Caki2 (cell line): ENCODE data around the gene ACBD4. TPM values are rescaled to one million over a fixed set of nuclear protein-coding genes. Genes with fewer than 3 reads are reported as not detected.

Source experiments
- DNase-seq: peaks from one replicate; pipeline ENCODE4 v3.0.0-alpha.2; 2015; ENCODE audit warnings: low read depth
- in situ Hi-C: cut with HindIII; loops from 2 replicates; pipeline ENCODE4 v1.10.0; 2016; ENCODE audit warnings: low sequenced_read_pairs, low pct_unique_long_range_greater_than_20kb, mixed read lengths
- total RNA-seq: library from RNA; depleted of rRNA; stranded (reverse); fragments of >200 nt; shearing (Covaris generic); gene quantifications from 2 replicates; pipeline ENCODE4 v1.2.3, GENCODE V29; 2014; ENCODE audit warnings: low replicate concordance

ACBD4 gene
- total RNA-seq, 1 experiment from 2014 or later: 7.8 TPM

DNA sequence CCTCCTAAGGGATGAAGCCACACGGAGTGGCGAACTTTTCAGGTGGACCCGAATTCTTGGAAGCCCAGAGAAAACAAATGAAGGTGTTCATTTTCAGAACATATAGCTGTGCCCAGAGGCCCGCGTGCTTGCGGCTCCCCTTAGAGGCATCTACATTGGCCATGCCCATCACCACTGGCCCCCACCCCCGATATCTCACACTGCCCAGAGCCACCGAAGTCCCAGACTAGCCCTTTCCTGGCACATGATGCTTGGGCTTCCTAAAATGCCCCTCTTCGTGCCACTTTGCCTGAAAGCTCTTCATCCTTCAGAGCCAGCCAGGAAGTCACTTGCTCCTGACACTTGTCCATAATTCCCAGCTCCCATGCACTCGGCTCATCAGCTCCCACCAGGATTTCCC is 10.7 kb downstream of the ACBD4 start:
- in situ Hi-C loops: no loop called here
- no peak for DNase-seq

DNA sequence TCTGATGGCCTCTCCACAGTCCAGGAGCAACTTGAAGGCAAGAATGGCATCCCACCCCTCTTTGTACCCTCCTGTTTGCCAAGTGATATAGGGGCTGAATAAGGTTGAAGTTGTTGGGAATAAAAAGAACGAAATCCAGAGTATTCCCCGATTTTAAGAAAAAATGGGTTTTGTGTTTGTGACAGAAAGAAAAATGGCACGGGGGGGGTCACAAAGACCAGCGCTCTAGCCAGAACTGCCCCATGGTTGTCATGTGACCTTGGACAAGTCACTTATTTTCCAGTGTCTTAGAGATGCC is 11.1 kb downstream of the ACBD4 start:
- in situ Hi-C loops: no loop called here
- no peak for DNase-seq

DNA sequence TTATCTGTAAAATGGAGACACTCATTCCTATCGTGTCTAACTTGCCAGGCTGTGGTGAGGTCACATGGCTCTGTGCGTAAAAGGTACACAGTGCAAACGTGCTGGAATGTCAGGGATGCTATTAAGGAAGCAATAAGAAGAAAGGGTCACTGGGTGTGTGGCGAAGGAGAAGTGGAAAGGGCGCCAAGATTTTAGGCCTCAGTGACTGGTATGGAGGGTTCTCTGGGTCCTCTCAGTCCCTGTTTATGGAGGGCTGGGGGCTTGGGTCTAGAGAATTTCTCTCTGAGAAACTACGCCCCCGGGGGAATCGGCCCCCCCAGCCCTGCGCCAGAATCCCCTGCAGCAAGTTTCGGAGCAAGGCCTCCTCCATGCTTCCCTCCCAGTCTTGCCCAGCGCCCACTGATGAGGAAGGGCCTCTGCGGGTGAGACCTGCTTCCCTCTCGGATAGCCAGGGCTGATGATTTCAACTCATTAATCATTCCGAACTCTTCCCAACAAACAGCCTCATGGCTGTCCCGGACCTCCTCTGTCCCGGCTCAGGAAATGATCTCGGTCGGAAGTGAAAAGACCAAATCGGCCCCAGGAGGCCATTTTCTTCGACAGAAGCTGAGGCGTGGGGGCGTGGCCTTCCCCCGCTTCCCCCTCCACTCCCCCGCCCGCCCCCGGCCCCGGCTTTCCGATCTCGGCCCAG is 11.5 kb downstream of the ACBD4 start:
- in situ Hi-C loops: no loop called here
- DNase-seq: peak; percentile 85

DNA sequence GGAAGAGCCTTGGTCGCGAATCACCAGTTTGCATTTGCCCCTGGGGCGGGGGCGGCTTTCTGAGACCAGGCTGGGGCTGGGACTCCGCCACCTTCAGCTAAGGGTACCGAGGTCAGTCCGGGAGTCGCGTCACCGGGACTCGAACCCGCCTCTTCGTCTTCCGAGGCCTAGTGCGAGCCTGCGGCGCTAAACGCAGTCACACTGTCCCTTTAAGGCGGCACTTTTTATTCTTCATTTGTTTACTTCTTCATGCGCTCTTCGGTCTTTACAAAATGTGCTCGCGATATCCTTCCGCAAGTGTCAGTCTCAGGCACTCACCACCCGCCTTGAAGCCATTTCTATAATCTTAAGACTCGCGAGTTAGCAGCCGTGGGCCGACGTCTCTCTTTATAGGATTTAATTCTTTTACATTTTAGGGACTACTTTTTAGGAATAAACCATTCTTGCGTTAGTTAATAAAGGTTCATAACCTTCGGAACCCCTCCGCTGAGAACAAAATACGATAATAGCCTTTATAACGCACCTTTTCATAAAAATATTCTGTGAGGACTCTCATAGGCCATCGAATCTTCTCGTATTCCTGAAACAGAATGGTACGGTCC is 12.2 kb downstream of the ACBD4 start:
- in situ Hi-C loops: no loop called here
- peak; percentile 90 for DNase-seq

DNA sequence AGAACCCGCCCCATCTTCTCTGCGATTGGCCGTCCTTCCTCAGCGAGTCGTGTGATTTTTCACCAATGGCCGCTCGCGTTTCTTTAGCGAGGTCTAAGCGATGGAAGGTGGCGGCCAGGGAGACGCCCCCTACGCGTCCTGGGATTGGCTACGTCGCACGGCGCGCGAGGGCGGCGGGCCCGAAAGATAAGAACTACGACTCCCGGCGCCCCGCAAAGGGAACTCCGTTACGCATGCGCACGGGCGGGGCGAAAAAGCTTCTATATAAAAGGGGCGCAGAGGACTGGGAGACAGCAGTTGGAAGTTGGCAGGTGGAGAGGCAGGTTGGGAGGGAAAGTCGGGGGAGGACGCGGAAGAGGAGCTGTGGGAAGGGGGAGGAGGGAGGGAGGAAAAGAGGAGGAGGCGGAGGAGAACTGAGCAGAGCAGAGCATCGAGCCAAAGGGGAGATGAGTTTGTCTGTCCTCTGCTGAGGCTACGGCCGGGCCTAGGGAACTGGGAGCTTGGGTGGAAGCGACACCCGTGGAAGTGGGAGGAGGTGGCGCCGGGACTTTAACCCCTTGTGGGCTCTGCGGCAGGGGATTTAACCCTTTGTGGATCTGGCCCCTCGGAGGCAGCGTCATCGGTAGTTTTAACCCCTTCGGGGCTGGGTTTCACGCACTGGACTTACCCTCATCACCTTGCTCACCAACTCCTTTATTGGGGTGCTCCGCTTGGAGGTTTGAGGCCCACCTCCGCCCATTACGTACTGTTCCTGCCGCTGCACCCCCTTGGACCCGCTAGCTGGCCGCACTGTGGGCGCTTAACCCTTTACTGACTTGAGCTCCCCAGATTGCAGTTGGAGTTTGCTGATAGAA is 12.9 kb downstream of the ACBD4 start, which contains the start of gene HEXIM1:
HEXIM1 (plus strand) TSS at position 293 of the 854 bp plus-strand sequence. CDS start 716 bp downstream, outside the sequence.
- peak; percentile 100 for DNase-seq
- in situ Hi-C loops: no loop called here

DNA sequence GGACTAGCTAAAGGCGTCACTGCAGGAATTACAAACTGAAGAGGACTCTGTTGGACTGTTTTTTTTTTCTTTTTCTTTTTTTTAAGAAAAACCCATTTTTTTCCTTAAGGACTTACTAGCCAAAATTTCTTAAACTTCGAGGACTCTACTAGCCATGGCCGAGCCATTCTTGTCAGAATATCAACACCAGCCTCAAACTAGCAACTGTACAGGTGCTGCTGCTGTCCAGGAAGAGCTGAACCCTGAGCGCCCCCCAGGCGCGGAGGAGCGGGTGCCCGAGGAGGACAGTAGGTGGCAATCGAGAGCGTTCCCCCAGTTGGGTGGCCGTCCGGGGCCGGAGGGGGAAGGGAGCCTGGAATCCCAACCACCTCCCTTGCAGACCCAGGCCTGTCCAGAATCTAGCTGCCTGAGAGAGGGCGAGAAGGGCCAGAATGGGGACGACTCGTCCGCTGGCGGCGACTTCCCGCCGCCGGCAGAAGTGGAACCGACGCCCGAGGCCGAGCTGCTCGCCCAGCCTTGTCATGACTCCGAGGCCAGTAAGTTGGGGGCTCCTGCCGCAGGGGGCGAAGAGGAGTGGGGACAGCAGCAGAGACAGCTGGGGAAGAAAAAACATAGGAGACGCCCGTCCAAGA is 13.7 kb downstream of the ACBD4 start:
- peak; percentile 88 for DNase-seq
- in situ Hi-C loops: no loop called here

DNA sequence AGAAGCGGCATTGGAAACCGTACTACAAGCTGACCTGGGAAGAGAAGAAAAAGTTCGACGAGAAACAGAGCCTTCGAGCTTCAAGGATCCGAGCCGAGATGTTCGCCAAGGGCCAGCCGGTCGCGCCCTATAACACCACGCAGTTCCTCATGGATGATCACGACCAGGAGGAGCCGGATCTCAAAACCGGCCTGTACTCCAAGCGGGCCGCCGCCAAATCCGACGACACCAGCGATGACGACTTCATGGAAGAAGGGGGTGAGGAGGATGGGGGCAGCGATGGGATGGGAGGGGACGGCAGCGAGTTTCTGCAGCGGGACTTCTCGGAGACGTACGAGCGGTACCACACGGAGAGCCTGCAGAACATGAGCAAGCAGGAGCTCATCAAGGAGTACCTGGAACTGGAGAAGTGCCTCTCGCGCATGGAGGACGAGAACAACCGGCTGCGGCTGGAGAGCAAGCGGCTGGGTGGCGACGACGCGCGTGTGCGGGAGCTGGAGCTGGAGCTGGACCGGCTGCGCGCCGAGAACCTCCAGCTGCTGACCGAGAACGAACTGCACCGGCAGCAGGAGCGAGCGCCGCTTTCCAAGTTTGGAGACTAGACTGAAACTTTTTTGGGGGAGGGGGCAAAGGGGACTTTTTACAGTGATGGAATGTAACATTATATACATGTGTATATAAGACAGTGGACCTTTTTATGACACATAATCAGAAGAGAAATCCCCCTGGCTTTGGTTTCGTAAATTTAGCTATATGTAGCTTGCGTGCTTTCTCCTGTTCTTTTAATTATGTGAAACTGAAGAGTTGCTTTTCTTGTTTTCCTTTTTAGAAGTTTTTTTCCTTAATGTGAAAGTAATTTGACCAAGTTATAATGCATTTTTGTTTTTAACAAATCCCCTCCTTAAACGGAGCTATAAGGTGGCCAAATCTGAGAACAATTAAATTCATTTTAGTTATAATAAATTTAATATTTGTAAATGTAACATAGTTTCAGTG is 14.5 kb downstream of the ACBD4 start:
- in situ Hi-C loops: loop anchor here (10.0 kb wide), 1 partner anchor 165 kb away; the partner anchor contains the start of gene MAP3K14
- no peak for DNase-seq

DNA sequence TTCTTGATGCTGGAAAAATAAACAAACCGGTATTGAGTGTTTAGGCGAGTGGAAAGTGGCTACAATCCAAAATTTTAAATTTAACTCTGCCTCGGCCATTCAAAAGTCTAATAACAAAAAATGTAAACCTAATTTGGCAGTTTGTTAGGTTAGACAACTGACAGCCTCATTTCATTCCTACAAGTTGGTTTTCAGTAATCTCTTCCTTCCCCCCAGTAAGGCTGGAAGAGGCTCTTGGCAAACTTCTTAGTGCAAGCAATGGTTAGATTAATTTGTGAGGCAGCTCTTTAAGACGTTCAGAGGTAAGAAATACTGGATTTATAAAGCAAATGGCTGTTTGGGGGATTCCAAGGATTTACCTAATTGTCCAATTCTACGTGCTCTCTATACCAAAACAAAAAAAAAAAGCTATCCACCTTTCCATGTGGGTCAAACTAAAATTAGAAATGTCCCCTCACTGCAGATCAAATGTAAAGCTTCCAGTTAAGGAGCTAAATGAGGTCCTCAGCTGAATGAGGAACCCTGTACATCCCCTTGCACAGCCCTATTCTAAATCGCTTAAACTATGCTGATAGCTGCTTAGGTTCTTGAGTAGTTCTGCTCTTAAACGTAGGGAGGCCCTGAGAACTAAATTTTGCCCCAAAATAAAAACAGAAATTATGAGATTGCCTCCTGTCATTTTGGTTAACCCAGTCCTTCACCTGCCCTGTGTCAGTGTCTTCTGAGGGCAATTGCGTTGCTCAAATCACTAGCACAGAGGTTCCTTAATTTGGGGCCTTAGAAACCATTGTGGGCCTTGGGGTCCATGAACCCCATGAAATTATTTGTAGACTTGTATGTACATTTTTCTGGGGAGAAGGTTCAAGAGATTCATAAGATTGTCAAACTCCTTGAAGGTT is 15.7 kb downstream of the ACBD4 start:
- in situ Hi-C loops: loop anchor here (10.0 kb wide), 1 partner anchor 164 kb away; the partner anchor contains the start of gene MAP3K14
- DNase-seq: no peak

DNA sequence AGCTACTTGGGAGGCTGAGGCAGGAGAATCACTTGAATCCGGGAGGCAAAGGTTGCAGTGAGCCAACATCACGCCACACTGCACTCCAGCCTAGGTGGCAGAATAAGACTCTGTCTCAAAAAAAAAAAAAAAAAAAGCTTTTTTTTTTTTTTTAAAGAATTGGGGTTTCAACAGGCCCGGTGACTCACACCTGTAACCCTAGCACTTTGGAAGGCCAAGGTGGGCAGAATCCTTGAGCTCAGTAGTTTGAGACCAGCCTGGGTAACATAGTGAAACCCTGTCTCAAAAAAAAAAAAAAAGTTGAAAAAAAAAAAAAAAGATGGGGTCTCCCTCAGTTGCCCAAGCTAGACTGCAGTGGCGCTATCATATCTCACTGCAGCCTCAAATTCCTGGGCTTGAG is 19.5 kb downstream of the ACBD4 start:
- in situ Hi-C loops: loop anchor here (10.0 kb wide), 1 partner anchor 160 kb away; the partner anchor contains the start of gene MAP3K14
- no peak for DNase-seq

DNA sequence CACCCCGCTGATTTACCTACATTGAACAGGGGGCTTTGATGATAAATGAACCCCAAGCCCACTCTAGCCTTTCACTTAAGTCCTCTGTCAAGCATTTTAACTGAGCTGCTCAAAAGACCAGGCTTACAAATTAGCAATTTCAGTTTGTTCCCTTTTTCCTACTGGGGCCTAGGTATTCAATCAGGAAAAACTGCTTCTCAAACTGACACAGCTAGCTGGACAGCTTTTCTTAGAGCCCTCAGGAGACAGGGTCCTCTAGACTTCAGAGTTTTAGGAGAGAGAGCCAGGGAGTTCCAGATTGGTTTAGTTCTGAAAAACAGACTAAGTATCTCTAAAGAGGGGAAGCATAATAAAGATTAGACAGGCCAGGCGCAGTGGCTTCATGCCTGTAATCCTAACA is 20.0 kb downstream of the ACBD4 start:
- no peak for DNase-seq
- in situ Hi-C loops: loop anchor here (10.0 kb wide), 1 partner anchor 159 kb away; the partner anchor contains the start of gene MAP3K14

DNA sequence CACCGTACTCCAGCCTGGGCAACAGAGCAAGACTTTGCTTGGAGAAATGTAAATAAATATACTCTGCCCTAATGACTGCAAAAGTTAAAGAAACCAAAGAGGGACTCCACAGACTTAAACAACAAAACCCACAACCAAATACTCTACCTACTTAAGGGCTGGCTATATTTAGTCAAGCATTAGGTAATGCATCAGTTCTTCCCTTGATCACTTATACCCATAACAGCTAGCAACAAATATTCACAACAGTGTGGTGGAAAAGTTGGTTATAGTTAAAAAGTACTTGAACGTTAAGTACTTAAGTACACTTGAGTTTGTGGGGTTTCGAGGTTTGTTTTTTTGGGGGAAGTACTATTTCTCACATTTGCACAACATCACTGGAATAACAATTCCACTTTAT is 20.8 kb downstream of the ACBD4 start:
- DNase-seq: no peak
- in situ Hi-C loops: loop anchor here (10.0 kb wide), 1 partner anchor 159 kb away; the partner anchor contains the start of gene MAP3K14

DNA sequence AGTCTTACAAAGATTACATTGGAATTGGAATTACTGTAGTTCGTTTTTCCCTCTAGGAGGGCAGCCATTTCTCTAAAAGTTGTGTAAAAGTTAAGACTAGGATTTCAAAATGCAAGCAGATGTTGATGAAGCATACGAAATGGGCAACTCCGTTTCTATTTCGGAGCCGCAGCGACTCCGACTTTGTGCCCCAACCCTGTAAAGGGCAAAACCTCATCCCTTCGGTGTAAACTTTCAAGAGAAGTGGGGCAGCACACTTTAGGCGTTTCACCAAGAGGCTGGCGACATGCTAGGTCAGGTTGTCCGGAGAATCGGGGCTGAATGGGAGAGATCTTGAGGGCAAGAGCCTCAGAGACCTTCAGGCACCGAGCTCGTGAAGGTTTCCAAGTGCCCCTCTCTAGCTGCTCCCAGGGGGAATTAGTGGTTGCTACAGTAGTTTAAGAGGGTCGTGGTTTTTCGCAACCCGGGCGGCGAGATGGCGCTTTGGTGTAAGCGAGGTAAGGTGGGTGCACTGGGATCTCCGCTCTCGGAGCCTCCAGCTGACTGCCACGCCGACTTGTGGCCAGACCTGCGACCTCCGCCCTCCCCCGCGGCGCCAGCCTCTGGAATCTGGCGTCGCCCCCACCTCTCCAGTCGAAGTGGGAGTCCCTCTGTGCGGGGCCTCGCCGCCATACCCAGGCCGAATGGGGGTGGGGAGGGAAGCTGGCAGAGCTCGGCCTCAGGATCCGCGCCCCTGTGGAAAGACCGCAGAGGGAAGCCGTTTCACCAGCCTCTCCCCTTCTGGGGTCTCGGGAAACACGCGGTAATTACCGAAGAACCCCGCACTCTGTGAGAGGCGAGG is 25.2 kb downstream of the ACBD4 start:
- in situ Hi-C loops: no loop called here
- peak; percentile 67 for DNase-seq

DNA sequence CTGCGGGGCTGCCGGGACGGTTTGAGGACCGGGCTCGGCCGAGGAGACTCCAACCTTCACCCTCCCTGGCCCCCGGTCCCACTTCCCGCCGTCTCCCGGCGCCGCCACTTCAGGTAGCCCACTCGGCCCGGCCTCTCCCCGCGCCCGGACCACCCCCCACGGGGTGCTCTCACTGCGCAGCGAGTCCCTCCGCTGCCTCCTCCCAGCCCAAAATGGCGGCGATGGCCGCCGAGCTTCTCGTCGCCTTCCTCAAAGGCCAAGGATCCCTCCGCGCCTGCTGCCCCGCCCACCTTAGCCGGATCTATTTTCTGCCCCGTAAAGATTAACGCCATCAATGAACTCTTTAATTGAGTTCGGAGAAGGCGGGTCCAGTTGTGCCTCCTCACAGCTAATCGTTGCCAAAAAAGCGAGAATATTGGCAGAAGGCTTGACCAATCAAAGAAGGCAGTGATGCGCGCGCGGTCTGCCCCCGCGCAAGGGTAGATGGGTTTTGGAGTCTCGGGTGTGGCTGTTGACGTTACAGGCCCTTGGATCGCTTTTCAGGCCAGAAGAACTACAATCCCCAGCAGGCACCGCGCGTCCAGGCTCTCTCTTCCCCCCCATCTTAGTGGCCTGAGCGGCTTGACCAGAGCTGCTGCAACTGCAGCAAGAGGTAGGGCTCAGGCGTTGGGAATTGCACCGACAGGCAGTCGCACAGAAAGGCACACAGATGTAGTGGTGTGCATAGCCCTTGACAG is 26.0 kb downstream of the ACBD4 start, which contains the start of gene HEXIM2:
HEXIM2 (plus strand) TSS at position 588 of the 737 bp plus-strand sequence. CDS start 919 bp downstream, outside the sequence.
- in situ Hi-C loops: no loop called here
- peak; percentile 100 for DNase-seq

DNA sequence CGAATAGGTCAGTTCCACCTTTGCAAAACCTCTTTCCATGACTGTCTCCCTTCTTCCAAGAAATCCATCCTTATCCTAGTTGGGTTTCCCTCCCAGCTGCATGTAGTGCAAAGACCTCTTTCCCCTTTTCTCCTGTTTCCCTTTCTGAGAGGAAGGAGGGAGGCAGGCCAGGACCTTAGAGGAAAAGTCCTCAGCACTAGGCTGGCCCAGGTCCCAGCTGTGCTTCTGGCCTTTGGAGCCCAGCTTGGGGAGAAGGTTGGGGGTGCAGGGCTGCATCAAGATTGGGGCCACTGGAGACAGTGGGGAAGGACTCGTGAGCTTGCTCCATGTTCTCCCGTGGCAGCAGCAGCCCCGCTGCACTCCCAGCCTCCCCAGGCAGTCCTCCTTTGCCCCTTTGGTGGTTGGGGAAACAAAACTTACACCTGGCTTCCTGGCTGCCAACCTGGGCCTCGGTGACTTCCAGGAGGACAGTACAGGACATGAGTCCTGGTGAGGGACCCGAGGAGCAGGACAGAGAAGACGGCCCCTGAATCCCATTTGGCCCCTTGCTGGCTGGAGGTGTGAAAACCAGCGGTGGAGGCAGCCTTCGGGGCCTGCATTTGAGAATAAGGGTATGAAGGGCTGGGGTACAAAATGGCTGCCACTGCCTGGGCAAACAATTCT is 26.7 kb downstream of the ACBD4 start:
- in situ Hi-C loops: no loop called here
- no peak for DNase-seq
